B cell (primary cell): ENCODE measurements around the gene NR0B2. TPM values are rescaled to one million over a fixed set of nuclear protein-coding genes. Genes with fewer than 3 reads are reported as not detected.

Experiments used
- ATAC-seq: fragments of 200-7000 bp; cut with Tn5 transposase; one replicate; pipeline ENCODE4 v1.10.0; 2021; ENCODE audit warnings: low read depth, mild to moderate bottlenecking, moderate number of reproducible peaks, moderate library complexity
- CTCF ChIA-PET: fragments of 350-600 bp; sonication (Branson Sonifier 250); formaldehyde crosslinking; loops from one replicate; lab custom pipeline; 2021; ENCODE audit warnings: antibody characterized with exemption, inconsistent platforms; lab: Charles Lee
- POLR2A ChIA-PET: fragments of 350-600 bp; sonication (Branson Sonifier 250); formaldehyde crosslinking; loops from one replicate; lab custom pipeline; 2021; ENCODE audit warnings: antibody characterized with exemption; lab: Charles Lee
- DNase-seq: peaks from one replicate; pipeline ENCODE4 v3.0.0; 2013
- H2AFZ ChIP-seq: 2 replicates; pipeline ENCODE4 v1.6.1; 2012; ENCODE audit warnings: mild to moderate bottlenecking, low read depth, low read length; ENCODE audit not compliant: insufficient read depth, poor library complexity, severe bottlenecking
- H3K27ac ChIP-seq, 2 donors: 1 replicate in 1 of 2; 2 replicates in 1 of 2; pipeline ENCODE4 v1.5.1; 2012 to 2013; ENCODE audit warnings: low read length in 2 of 2, mild to moderate bottlenecking in 2 of 2, moderate library complexity in 1 of 2
- H3K27me3 ChIP-seq, 4 experiments: fragments of 200-600 bp in 1 of 4; sonication (generic) in 1 of 4; replicated peaks in 1 of 4; 1 replicate in 2 of 4; 2 replicates in 2 of 4; pipeline versions ENCODE4 v1.6.1 to v1.7.0; 2013 to 2016; ENCODE audit warnings: low read length in 3 of 4, mild to moderate bottlenecking in 2 of 4, mixed read lengths in 1 of 4, moderate library complexity in 1 of 4; ENCODE audit not compliant: insufficient read depth in 4 of 4, control insufficient read depth in 3 of 4; ENCODE audit errors: control extremely low read depth in 1 of 4
- H3K36me3 ChIP-seq, 2 experiments: replicated peaks in 1 of 2; 1 replicate in 1 of 2; 2 replicates in 1 of 2; pipeline versions ENCODE4 v1.6.1 to v1.7.1; 2013; ENCODE audit warnings: low read length in 1 of 2; ENCODE audit not compliant: insufficient read depth in 2 of 2, control insufficient read depth in 1 of 2; ENCODE audit errors: control extremely low read depth in 1 of 2, extremely low read depth in 1 of 2
- H3K4me1 ChIP-seq, 2 donors: fragments of 200-600 bp in 1 of 2; sonication (generic) in 1 of 2; 1 replicate in 1 of 2; 2 replicates in 1 of 2; pipeline versions ENCODE4 v1.5.1 to v1.6.1; 2013 to 2017; ENCODE audit warnings: low read length in 2 of 2; ENCODE audit not compliant: control insufficient read depth in 2 of 2, insufficient read depth in 2 of 2
- H3K4me2 ChIP-seq: replicated peaks from 2 replicates; pipeline ENCODE3; 2012; ENCODE audit warnings: mild to moderate bottlenecking, low read depth, low read length; ENCODE audit not compliant: poor library complexity, severe bottlenecking
- H3K4me3 ChIP-seq, 5 experiments: fragments of 200-600 bp in 1 of 5; sonication (generic) in 1 of 5; 1 replicate in 3 of 5; 2 replicates in 2 of 5; pipeline versions ENCODE4 v1.5.1 to v1.7.0; 2011 to 2016; ENCODE audit warnings: low read length in 4 of 5, mild to moderate bottlenecking in 4 of 5, low read depth in 2 of 5, control low read depth in 1 of 5, moderate library complexity in 1 of 5; ENCODE audit not compliant: insufficient read depth in 1 of 5; ENCODE audit errors: control extremely low read depth in 1 of 5, extremely low read depth in 1 of 5
- H3K79me2 ChIP-seq: fragments of 200-600 bp; sonication (generic); one replicate; pipeline ENCODE4 v1.6.0; 2016; ENCODE audit warnings: low read length; ENCODE audit not compliant: control insufficient read depth, insufficient read depth
- H3K9ac ChIP-seq: fragments of 200-600 bp; sonication (generic); 2 replicates; pipeline ENCODE4 v1.6.1; 2017; ENCODE audit warnings: mild to moderate bottlenecking, low read length, moderate library complexity
- H3K9me3 ChIP-seq, 3 donors: one replicate each; pipeline versions ENCODE4 v1.6.1 to v1.7.1; 2013; ENCODE audit warnings: low read length in 2 of 3; ENCODE audit not compliant: control insufficient read depth in 2 of 3, insufficient read depth in 1 of 3; ENCODE audit errors: control extremely low read depth in 1 of 3
- H4K20me1 ChIP-seq: 2 replicates; pipeline ENCODE4 v1.6.0; 2012; ENCODE audit warnings: mild to moderate bottlenecking, low read length; ENCODE audit not compliant: insufficient read depth, control insufficient read depth, poor library complexity, severe bottlenecking
- H3K27ac Mint-ChIP-seq: one replicate; pipeline ENCODE4 v1.8.0; 2021; ENCODE audit warnings: mixed read lengths
- H3K27me3 Mint-ChIP-seq: one replicate; pipeline ENCODE4 v1.8.0; 2021; ENCODE audit warnings: mixed read lengths
- H3K4me1 Mint-ChIP-seq: one replicate; pipeline ENCODE4 v1.8.0; 2021; ENCODE audit warnings: mixed read lengths
- H3K4me3 Mint-ChIP-seq: one replicate; pipeline ENCODE4 v1.8.0; 2021; ENCODE audit warnings: mixed read lengths
- H3K9me3 Mint-ChIP-seq: one replicate; pipeline ENCODE4 v1.8.0; 2022; ENCODE audit warnings: mixed read lengths; ENCODE audit not compliant: insufficient read depth
- CTCF ChIP-seq: fragments of 200-600 bp; IDR thresholded peaks from one replicate; pipeline ENCODE4 v1.8.0; 2022; ENCODE audit warnings: antibody characterized with exemption, mild to moderate bottlenecking
- EZH2 ChIP-seq: IDR thresholded peaks from 2 replicates; pipeline ENCODE4 v1.6.1; 2012; ENCODE audit warnings: borderline replicate concordance, low read depth, mild to moderate bottlenecking, moderate library complexity, low read length; ENCODE audit not compliant: insufficient read depth, poor library complexity, severe bottlenecking
- WGBS: methylation state at CpG from one replicate; pipeline ENCODE4 v1.1.5; 2013; ENCODE audit warnings: missing lambda C conversion rate; ENCODE audit not compliant: insufficient coverage; 5-methylcytosine and 5-hydroxymethylcytosine counted together
- intact Hi-C: fragments of 100-400 bp; cut with micrococcal nuclease; formaldehyde crosslinking; loops from one replicate; pipeline ENCODE4 v1.10.0; 2022
- polyA plus RNA-seq: library from polyadenylated mRNA; depleted of rRNA; stranded (reverse); fragments of >200 nt; gene quantifications from 2 replicates; pipeline ENCODE4 v1.2.3, GENCODE V29; 2012
- total RNA-seq, 2 donors: library from RNA; stranded (reverse); fragments of 120-200 nt in 1 of 2; gene quantifications; 1 replicate in 1 of 2; 2 replicates in 1 of 2; pipeline versions ENCODE4 v1.2.3 to v1.2.4, GENCODE V29; 2013 to 2022

NR0B2 gene
- total and polyA plus RNA-seq, 2 donors (not counting 1 experiment from before 2014, with no cell fraction given), result not detected

- Mint-ChIP-seq H3K27me3 (peaks cover 5% of the 10 kb centered on the region), H3K27ac (no peak overlapping the region), H3K4me1 (no peaks in the 10 kb centered on the region), H3K9me3 (no peaks in the 10 kb centered on the region), H3K4me3 (no peak overlapping the region)
- no peaks in the 10 kb centered on the region for H3K4me1 ChIP-seq
- no peak for DNase-seq
- no peak overlapping the region for H3K9ac ChIP-seq
- H3K4me2 ChIP-seq, result no peak overlapping the region
- 86% methylated on average over 5 of the region's 5 CpGs for WGBS
- intact Hi-C loops, result no loop called here
- H3K27me3 ChIP-seq, result no peaks in the 10 kb centered on the region
- H3K27ac ChIP-seq, result no peak overlapping the region
- ATAC-seq, result no peak
- no peaks in the 10 kb centered on the region for H3K36me3 ChIP-seq
- no peaks in the 10 kb centered on the region for H4K20me1 ChIP-seq
- H2AFZ ChIP-seq, result no peak overlapping the region
- no peak for TF ChIP-seq EZH2
- no peak for TF ChIP-seq CTCF
- H3K4me3 ChIP-seq, result no peak overlapping the region
- ChIA-PET CTCF (no interaction called here), POLR2A (no interaction called here)
- H3K9me3 ChIP-seq, result no peaks in the 10 kb centered on the region
- no peaks in the 10 kb centered on the region for H3K79me2 ChIP-seq
Observed at GRCh38 chr1:26913389-26913753, 404 bp downstream of the NR0B2 start.

DNA sequence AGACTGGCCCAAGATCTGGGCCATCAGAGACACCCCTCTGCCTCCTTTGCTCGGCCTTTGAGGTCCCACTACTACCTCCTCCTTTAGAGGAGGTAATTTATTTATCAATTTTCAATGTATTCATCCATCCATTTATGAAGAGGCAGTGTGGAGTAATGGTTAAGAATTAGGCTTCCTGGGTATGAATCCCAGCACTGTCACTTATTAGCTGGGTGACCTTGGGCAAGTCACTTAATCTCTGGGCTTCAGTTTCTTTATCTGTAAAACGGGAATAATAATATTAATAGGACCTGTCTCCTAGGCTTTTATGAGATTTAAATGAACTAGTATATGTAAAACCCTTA, 1.7 kb downstream of the NR0B2 start:
- no peak overlapping the region for H3K4me3 Mint-ChIP-seq
- ChIA-PET POLR2A (no interaction called here), CTCF (no interaction called here)
- Histone ChIP-seq H3K79me2 (no peaks in the 10 kb centered on the region), H3K4me1 (no peaks in the 10 kb centered on the region), H3K9ac (no peak overlapping the region), H4K20me1 (no peaks in the 10 kb centered on the region), H3K9me3 (no peaks in the 10 kb centered on the region), H3K4me2 (no peak overlapping the region), H2AFZ (no peak overlapping the region), H3K27ac (no peak overlapping the region), H3K27me3 (no peaks in the 10 kb centered on the region), H3K4me3 (no peak overlapping the region), H3K36me3 (no peaks in the 10 kb centered on the region)
- no peak for DNase-seq
- no peaks in the 10 kb centered on the region for H3K4me1 Mint-ChIP-seq
- no peaks in the 10 kb centered on the region for H3K9me3 Mint-ChIP-seq
- no peak for ATAC-seq
- TF ChIP-seq EZH2 (no peak), CTCF (no peak)
- intact Hi-C loops, result no loop called here
- WGBS, result no CpG with 5 or more reads among the region's 2 CpGs
- peaks cover 8% of the 10 kb centered on the region for H3K27me3 Mint-ChIP-seq
- no peak overlapping the region for H3K27ac Mint-ChIP-seq
